HG03103 (cell line): ENCODE measurements around the gene PRDM15.

Source experiments
- ATAC-seq: cut with Tn5 transposase; IDR thresholded peaks from one replicate; pipeline ENCODE4 v1.9.1; 2021; ENCODE audit warnings: low read depth; ENCODE audit not compliant: unreplicated experiment

PRDM15 gene

DNA sequence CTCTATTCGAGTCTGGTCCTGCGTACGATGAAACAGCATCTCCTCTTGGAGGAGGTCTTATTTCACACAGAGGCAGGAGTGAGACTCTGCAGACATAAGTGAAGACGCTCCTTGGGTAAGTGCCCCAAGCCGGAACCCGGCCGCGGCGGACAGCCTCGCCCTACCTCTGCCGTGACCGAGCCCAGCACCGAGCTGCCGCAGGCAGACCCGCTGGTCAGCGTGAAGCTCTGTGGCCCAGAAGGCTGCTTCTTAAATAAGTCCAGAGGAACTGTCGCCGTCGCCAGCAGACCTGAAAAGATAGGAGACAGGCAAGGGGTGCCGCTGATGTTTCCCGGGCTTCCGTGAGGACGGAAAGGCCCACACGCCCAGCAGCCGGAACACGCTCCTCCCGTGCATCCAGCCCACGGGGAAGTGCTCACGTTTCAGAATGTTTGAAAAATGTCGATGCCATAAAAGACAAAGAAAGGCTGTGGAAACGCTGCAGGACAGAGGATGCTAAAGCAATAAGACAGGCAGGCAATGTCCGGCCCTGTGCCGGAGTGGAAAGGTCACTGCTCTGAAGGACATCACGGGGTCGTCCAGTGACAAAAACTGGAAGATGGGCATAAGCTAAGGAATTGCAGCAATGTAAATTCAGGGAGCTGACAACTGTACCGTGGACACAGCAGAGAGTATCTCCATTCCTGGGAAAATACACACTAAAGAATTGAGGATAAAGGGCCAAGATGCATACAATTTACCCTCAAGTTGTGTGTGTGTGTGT lies 28.5 kb upstream of the PRDM15 start:
- ATAC-seq = no peak

DNA sequence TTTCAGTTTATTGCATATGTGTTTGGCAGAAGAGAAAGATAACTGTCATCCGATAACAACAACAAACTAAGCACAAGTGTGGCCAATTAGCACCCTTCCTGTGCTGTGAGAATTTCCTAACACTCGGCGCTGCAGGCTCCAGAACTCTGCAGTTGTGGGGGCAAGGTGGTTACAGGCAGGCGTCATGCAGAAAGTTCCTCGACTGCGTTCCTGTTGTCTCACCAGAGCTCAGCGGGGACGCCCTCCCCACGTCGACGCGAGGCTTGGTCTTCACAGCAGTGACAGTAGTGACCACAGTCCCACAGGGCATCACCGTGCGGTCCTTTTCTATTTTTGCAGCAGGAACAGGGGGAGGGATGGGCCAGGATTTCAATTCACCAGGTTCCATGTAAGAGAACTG lies 27.6 kb upstream of the PRDM15 start:
- ATAC-seq = no peak

DNA sequence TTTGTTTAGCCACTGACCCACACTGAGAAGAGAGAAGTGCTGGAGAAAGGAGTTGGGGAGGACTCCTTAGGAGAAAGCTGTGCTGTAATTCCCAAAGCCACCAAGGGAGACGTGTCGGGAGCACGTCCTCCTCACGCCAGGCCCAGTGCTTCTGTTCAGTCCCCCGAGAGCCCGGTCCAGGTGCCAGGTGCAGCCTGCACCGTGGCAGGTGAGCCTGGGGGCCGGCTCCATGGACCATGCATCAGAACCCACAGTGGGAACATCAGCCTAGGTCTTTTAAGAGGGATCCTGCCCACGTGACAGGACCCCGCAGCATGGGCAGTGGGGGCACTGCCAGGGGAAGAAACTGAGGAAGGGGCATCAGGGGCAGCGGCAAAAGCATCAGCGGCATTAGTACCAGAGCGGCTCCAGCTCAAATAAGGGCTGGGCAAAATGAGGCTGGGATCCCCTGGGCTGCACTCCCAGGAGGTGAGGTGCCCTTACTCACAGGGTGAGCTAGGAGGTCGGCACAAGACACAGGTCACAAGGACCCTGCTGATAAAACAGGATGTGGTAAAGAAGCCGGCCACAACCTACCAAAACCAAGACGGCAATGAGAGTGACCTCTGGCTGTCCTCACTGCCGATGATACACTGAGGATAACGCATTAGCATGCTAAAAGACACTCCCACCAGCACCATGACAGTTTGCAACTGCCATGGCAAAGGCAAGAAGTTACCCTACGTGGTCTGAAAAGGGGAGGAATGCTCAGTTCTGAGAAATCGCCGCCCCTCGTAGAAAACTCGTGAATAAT lies 24.6 kb upstream of the PRDM15 start:
- no peak for ATAC-seq

DNA sequence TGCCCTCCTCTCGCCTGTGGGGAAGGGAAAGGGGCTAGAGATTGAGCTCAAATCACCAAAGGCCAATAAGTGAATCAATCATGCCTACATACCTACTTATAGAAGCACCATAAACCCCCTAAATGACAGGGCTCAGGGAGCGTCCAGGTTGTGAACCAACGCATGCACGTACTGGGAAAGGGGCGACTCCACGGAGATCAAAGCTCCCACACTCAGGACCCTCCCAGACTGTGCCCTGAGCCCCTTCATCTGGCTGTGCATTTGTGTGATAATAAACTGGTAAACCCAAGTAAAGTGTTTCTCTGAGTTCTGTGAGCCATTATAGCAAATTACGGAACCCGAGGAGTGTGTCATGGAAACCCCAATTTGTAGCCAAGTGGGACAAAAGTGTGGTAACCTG lies 23.8 kb upstream of the PRDM15 start:
- no peak for ATAC-seq

DNA sequence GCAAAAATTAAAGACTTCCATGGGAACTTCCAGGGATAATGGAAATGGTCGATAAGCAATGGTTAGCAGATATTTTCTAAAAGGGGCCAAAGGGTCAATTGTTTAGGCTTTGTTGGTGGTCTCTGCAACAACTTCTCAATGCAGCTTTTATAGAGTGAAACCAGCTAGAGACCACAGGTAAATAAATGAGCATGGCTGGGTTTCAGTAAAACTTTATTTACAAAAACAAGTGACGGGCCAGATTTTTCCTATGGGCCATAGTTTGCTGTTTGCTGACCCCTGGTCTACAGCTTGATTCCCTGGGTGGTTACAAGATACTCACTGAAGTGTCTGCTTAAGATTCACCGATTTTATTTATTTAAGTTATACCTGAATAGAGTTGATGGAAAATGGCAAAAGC lies 22.6 kb upstream of the PRDM15 start:
- ATAC-seq = no peak

DNA sequence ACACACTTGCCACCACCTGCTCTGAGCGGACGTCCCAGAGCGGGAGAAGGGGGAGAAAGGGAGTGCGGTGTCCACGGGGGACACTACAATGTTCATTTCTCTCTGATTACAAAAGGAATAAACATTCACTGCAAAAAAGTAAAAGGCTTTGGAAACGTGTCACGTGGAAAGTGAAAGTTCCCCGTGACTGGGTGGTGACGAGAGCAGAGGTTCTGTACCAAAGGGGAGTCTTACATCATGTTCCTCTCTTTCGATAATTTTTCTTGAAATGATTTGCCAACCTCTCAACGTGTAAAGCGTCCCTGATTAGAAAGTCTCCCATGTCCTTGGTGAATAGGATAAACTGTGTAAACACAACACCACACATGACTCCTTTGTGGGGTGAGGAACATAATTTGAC lies 22.0 kb upstream of the PRDM15 start:
- ATAC-seq = no peak

DNA sequence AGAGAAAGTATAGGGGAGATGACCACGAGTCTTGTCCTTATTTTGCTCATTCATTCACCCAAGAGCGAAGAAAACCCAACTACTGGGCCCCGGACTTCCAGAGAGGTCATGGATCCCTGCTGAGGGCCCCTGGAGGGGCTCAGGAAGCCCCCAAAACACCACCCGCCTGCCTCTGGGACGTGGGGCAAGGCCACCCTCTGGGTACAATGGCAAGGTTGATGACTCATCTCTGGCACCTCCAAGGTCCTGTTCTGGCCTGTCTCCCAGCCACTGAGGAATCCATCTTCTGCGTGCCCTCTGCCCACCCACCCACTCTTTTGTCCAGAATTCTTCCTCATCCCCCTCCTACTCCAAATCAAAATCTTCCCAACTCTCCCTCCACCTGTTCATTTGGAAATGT lies 21.3 kb upstream of the PRDM15 start:
- no peak for ATAC-seq

DNA sequence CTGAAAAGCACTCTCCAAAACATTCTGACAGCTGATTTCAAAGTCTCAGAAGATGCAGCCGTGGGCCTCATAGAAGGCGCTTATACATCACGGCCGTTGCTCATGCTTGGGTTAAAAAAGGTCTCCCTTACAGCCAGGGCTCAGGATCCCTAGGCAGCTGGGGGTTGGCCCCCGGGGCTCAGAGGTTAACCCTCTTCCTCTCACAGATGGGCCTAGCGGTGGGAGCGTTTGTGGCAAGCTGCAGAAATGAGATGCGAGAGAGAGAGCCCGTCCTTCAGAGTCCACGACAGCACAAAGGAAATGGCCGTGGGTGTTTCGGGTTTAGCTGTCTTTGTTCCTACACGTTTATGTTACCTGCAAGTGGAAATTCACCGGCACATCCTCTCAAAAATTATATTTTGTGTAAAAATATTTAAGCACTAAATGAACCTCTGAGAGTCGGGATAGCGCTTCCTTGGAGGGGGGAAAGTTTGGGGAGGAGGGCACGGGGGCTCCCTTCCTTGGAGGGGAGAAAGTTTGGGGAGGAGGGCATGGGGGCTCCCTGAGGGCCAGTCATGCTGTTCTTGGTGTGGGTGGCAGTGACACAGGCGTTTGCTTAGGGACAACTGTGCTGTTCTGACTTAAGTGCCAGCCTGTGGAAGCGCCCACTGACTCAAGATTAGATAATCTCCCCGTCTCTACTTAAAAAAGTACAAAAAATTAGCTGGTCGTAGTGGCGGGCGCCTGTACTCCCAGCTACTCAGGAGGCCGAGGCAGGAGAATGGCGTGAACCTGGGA lies 20.5 kb upstream of the PRDM15 start:
- no peak for ATAC-seq

DNA sequence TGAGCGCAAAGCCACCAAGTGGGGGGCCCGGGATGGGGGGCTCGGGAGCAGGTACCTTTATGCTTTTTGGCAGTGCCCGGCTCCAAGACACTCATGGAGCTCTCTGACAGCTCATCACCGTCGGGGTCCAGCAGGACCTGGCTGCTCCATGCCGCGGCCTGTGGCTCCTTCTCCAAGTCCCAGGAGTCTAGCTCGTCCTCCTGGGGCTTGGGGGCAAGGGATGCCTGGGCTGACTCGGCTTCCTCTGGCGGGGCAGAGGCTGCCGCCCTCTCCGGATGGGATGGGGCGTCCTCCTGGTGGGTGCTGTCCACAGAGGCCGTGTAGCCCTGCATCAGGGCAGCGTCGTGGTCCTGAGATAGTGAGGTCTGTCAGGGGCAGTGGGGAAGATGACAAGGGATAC lies 19.9 kb upstream of the PRDM15 start:
- no peak for ATAC-seq

DNA sequence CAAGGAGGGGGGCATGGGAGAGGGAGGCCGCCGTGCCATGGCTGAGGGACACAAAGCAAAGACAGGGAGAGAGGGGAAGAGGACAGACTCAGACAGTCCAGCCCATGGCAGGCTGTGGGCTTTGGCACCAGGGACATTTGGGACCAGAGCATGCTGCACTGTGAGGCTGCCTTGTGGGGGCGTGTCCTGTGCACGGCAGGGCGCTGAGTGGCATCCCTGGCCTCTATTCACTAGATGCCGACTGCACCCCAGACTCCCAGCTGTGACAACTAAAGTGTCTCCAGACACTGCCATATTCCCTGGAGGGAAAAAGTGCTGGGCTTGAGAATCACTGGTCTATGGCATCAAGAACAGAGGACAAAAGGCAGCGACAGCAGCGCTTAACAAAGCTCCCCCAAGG lies 18.6 kb upstream of the PRDM15 start:
- ATAC-seq = no peak

DNA sequence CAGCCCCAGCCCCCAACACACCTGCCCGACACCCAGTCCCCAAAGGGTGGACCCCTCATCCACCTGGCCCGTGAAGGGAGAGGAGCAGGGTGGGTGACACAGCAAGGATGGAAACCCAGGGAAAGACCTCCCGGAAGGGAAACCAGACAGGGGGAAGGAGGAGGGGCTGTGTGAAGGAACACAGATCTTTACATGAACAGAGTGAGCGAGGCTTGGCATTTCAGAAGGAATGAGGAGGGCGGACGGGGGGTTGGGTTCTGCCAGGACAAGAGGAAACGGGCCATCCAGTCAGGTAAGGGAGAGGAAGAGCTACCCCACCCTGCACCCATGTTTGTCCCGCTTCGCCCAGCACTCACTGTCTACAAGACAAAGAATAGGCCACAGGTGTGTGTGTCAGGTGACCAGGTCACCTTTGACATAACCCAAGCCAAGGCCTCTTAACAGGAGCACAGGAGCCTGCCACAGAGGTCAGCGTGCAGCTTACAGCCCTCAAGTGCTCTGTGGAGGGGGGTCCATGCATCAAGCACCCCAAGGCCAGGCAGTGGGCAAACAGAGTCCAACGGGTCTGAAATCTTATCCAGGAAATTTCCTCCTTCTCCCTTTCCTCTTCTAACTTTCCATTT lies 18.0 kb upstream of the PRDM15 start:
- no peak for ATAC-seq

DNA sequence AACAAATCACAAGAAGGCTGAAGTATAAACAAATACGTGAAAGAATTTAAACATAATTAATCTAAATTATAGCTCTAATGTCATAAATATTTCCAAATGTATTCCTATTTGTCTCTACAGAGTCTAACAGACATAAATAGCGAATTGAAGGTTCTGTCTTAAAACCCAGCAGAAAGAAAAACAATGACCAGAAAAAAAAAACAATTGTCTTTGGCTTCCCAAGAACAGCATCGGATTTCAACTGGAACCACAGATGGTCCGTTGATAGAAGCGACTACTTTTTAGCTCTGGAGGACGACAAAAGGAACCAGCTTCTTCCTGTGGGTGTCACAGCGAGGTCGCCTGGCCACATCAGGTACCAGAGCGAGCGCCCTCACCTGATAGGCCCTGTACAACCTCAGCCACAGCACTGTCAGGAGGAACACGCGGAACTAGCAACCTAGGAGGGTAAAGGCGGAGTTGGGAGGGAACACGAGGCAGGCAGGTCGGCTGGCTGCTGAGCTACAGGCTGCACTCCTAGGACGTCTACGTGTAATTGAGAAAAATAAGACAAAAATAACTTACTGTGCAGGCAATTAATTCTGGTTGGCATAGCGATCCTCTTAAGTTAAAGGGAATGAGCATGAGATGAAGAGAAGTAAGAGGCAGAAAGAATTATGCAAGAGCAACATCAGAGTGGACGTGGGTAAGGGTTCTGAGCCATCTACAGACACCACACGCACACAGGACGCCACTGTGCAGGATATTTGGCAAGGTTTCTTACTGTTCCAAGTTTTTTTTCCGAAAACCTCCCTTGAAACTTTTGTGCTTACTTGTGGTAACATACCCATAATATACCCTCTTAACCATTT lies 16.7 kb upstream of the PRDM15 start:
- no peak for ATAC-seq

DNA sequence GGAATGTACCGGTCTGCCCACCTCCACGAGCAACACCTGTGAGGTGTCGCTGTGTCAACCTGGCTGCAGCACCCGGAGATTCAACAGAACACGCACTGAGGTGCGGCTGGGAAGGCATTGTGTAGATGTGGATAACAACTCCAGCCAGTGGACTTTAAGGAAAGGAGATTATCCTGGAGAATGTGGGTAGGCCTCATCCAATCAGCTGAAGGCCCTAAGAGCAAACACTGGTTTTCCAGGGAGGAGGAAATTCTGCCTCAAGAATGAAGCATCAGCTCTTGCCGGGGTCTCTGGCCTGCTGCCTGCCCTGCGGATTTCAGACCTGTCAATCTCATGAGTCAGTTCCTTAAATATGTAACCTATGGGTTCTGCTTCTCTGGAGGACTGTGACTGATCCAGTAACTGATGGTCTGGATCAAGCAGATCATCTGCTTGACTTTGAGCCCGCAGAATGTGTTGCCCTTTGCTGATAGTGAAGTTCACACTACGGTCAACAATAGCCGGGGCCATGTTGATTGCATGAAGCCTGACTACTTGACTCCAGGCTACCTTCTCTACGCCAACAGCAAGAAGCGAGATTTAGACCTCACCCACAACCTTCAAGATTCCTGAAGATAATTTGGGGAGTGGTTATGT lies 15.9 kb upstream of the PRDM15 start:
- ATAC-seq = no peak

DNA sequence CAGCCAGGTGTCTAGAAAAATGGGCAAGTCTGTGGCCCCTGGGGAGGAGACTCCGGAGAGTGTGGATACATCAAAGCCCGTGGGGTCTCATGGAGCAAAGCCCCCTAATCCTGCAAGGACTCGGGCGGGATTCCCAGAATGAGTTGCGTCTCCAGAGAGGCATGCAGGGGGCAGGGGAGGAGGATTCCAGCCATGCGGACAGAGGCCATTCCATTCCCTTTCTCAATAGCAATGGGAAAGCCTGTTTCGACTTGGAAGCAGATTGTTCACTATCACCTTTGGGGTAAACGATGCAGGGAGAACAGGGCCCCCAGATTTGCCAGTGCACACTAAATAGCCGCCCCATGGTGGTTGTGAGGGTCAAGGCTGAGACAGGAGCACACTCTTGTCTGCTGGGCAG lies 15.4 kb upstream of the PRDM15 start:
- no peak for ATAC-seq

DNA sequence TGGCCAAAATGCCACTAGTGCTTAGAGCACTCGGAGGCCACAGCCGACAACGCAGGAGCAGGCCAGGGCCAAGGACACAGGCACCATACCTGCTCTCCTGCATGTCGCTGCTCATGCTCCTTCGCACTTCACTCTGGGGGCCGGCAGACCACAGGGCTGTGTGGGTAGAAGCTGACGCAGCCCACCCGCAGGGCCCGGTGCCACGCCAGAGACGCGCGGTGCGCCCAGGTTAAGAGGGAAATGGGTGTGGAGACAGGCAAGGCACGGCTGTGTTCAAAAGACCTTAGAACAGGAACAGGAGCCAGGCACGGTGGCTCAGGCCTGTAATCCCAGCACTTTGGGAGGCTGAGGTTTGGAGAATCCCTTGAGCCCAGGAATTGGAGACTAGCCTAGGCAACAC lies 13.6 kb upstream of the PRDM15 start:
- no peak for ATAC-seq

DNA sequence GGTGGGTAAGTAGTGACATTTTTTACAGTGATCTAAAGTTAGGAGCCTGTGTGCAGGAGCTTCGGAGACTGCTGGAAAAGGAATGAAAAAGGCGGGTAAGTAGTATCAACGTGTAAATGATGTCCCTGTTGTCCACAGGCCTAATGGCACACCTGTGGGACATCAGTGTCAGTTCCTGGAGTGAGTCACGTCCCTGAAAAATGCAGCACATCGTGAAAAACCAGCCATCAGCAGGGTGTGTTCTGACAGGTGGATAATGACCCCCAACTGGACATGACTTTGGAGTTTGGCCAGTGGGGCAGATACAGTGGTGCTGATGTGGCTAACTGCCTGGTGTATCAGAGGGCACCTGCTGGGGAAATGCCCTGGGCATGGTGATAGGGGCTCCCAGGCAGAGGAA lies 12.0 kb upstream of the PRDM15 start:
- no peak for ATAC-seq

DNA sequence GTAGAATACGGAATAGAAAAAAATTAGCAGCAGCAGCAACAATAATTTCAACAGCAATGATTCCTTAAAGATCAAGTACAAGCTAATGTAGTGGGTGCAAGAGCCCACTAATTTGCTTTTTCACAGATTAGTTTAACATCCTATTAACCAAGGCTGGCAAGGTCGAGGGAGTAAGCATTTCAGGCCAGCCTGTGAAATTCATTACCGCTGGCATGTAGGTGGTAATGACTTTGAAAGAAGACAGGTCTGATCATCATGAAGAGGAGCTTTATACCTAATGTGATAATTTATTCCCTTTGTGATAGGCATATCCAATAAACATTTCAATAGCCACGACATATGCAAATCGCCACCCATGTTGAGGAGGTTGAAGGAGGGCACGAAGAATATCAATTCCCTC lies 11.2 kb upstream of the PRDM15 start:
- ATAC-seq = no peak

DNA sequence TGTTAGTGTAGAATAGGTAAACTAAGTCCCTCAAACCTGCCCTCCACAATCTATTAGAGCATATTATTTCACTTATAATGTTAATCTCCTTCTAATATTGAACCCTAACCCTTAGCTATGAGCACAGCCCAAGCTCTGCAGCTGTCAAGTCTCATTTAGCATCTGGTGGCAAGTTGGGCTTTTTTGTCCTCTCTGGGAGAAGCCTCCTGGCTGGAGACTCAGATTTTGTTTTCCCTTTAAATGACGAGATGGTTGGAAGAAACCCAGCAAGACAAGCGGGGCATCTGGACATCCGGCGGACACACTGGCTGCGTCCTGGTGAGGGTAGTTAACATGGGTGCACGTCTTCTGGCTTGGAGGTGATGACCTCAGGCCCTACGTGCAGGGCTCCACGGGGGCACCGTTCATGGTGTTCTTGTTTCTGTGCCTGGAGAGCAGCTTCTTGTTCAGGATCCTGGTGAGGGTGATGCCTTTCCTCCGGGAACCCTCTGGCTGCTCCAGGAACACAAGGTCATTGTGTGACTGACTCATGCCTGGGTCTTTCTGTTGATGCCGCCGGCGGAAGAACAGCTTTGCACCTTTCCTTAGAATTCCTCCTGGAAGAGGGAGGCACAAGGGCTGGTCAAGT lies 9.7 kb upstream of the PRDM15 start:
- no peak for ATAC-seq

DNA sequence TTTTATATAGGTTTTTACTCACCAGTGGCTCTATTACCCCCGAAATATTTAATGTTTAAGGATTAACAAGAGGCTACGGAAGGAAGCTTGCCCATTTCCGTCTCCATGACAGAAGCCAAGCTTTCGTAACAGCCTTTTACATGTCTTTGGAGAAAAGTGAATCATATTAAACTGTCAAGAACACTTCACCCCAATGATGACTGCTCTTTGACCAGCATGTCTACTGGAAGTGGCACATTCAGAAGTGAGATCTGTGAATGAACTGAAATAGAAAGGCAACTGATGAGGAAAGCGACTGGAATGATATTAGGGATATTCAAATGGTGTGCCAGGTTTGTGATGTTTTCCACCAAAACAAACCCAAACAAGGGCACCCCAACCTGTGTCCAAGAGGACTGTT lies 8.5 kb upstream of the PRDM15 start:
- ATAC-seq = no peak
